B cell (primary cell): Measurements from ENCODE around the gene TCERG1L. TPM values are rescaled to one million over a fixed set of nuclear protein-coding genes. Genes with fewer than 3 reads are reported as not detected.

Experiments used
- ATAC-seq: fragments of 200-7000 bp; cut with Tn5 transposase; one replicate; pipeline ENCODE4 v1.10.0; 2021; ENCODE audit warnings: low read depth, mild to moderate bottlenecking, moderate number of reproducible peaks, moderate library complexity
- CTCF ChIA-PET: fragments of 350-600 bp; sonication (Branson Sonifier 250); formaldehyde crosslinking; loops from one replicate; lab custom pipeline; 2021; ENCODE audit warnings: antibody characterized with exemption, inconsistent platforms; lab: Charles Lee
- POLR2A ChIA-PET: fragments of 350-600 bp; sonication (Branson Sonifier 250); formaldehyde crosslinking; loops from one replicate; lab custom pipeline; 2021; ENCODE audit warnings: antibody characterized with exemption; lab: Charles Lee
- DNase-seq: peaks from one replicate; pipeline ENCODE4 v3.0.0; 2013
- H2AFZ ChIP-seq: 2 replicates; pipeline ENCODE4 v1.6.1; 2012; ENCODE audit warnings: mild to moderate bottlenecking, low read depth, low read length; ENCODE audit not compliant: insufficient read depth, poor library complexity, severe bottlenecking
- H3K27ac ChIP-seq, 2 donors: 1 replicate in 1 of 2; 2 replicates in 1 of 2; pipeline ENCODE4 v1.5.1; 2012 to 2013; ENCODE audit warnings: low read length in 2 of 2, mild to moderate bottlenecking in 2 of 2, moderate library complexity in 1 of 2
- H3K27me3 ChIP-seq, 4 experiments: fragments of 200-600 bp in 1 of 4; sonication (generic) in 1 of 4; replicated peaks in 1 of 4; 1 replicate in 2 of 4; 2 replicates in 2 of 4; pipeline versions ENCODE4 v1.6.1 to v1.7.0; 2013 to 2016; ENCODE audit warnings: low read length in 3 of 4, mild to moderate bottlenecking in 2 of 4, mixed read lengths in 1 of 4, moderate library complexity in 1 of 4; ENCODE audit not compliant: insufficient read depth in 4 of 4, control insufficient read depth in 3 of 4; ENCODE audit errors: control extremely low read depth in 1 of 4
- H3K36me3 ChIP-seq, 2 experiments: replicated peaks in 1 of 2; 1 replicate in 1 of 2; 2 replicates in 1 of 2; pipeline versions ENCODE4 v1.6.1 to v1.7.1; 2013; ENCODE audit warnings: low read length in 1 of 2; ENCODE audit not compliant: insufficient read depth in 2 of 2, control insufficient read depth in 1 of 2; ENCODE audit errors: control extremely low read depth in 1 of 2, extremely low read depth in 1 of 2
- H3K4me1 ChIP-seq, 2 donors: fragments of 200-600 bp in 1 of 2; sonication (generic) in 1 of 2; 1 replicate in 1 of 2; 2 replicates in 1 of 2; pipeline versions ENCODE4 v1.5.1 to v1.6.1; 2013 to 2017; ENCODE audit warnings: low read length in 2 of 2; ENCODE audit not compliant: control insufficient read depth in 2 of 2, insufficient read depth in 2 of 2
- H3K4me2 ChIP-seq: replicated peaks from 2 replicates; pipeline ENCODE3; 2012; ENCODE audit warnings: mild to moderate bottlenecking, low read depth, low read length; ENCODE audit not compliant: poor library complexity, severe bottlenecking
- H3K4me3 ChIP-seq, 5 experiments: fragments of 200-600 bp in 1 of 5; sonication (generic) in 1 of 5; 1 replicate in 3 of 5; 2 replicates in 2 of 5; pipeline versions ENCODE4 v1.5.1 to v1.7.0; 2011 to 2016; ENCODE audit warnings: low read length in 4 of 5, mild to moderate bottlenecking in 4 of 5, low read depth in 2 of 5, control low read depth in 1 of 5, moderate library complexity in 1 of 5; ENCODE audit not compliant: insufficient read depth in 1 of 5; ENCODE audit errors: control extremely low read depth in 1 of 5, extremely low read depth in 1 of 5
- H3K79me2 ChIP-seq: fragments of 200-600 bp; sonication (generic); one replicate; pipeline ENCODE4 v1.6.0; 2016; ENCODE audit warnings: low read length; ENCODE audit not compliant: control insufficient read depth, insufficient read depth
- H3K9ac ChIP-seq: fragments of 200-600 bp; sonication (generic); 2 replicates; pipeline ENCODE4 v1.6.1; 2017; ENCODE audit warnings: mild to moderate bottlenecking, low read length, moderate library complexity
- H3K9me3 ChIP-seq, 3 donors: one replicate each; pipeline versions ENCODE4 v1.6.1 to v1.7.1; 2013; ENCODE audit warnings: low read length in 2 of 3; ENCODE audit not compliant: control insufficient read depth in 2 of 3, insufficient read depth in 1 of 3; ENCODE audit errors: control extremely low read depth in 1 of 3
- H4K20me1 ChIP-seq: 2 replicates; pipeline ENCODE4 v1.6.0; 2012; ENCODE audit warnings: mild to moderate bottlenecking, low read length; ENCODE audit not compliant: insufficient read depth, control insufficient read depth, poor library complexity, severe bottlenecking
- H3K27ac Mint-ChIP-seq: one replicate; pipeline ENCODE4 v1.8.0; 2021; ENCODE audit warnings: mixed read lengths
- H3K27me3 Mint-ChIP-seq: one replicate; pipeline ENCODE4 v1.8.0; 2021; ENCODE audit warnings: mixed read lengths
- H3K4me1 Mint-ChIP-seq: one replicate; pipeline ENCODE4 v1.8.0; 2021; ENCODE audit warnings: mixed read lengths
- H3K4me3 Mint-ChIP-seq: one replicate; pipeline ENCODE4 v1.8.0; 2021; ENCODE audit warnings: mixed read lengths
- H3K9me3 Mint-ChIP-seq: one replicate; pipeline ENCODE4 v1.8.0; 2022; ENCODE audit warnings: mixed read lengths; ENCODE audit not compliant: insufficient read depth
- EZH2 ChIP-seq: IDR thresholded peaks from 2 replicates; pipeline ENCODE4 v1.6.1; 2012; ENCODE audit warnings: borderline replicate concordance, low read depth, mild to moderate bottlenecking, moderate library complexity, low read length; ENCODE audit not compliant: insufficient read depth, poor library complexity, severe bottlenecking
- WGBS: methylation state at CpG from one replicate; pipeline ENCODE4 v1.1.5; 2013; ENCODE audit warnings: missing lambda C conversion rate; ENCODE audit not compliant: insufficient coverage; 5-methylcytosine and 5-hydroxymethylcytosine counted together
- intact Hi-C: fragments of 100-400 bp; cut with micrococcal nuclease; formaldehyde crosslinking; loops from one replicate; pipeline ENCODE4 v1.10.0; 2022
- polyA plus RNA-seq: library from polyadenylated mRNA; depleted of rRNA; stranded (reverse); fragments of >200 nt; gene quantifications from 2 replicates; pipeline ENCODE4 v1.2.3, GENCODE V29; 2012
- total RNA-seq, 2 donors: library from RNA; stranded (reverse); fragments of 120-200 nt in 1 of 2; gene quantifications; 1 replicate in 1 of 2; 2 replicates in 1 of 2; pipeline versions ENCODE4 v1.2.3 to v1.2.4, GENCODE V29; 2013 to 2022
- TF ChIP-seq, protein P1 (sequence below): fragments of 200-600 bp; IDR thresholded peaks from one replicate; pipeline ENCODE4 v1.8.0; 2022; ENCODE audit warnings: antibody characterized with exemption, mild to moderate bottlenecking

Gene TCERG1L
- total and polyA plus RNA-seq, 2 donors (not counting 1 experiment from before 2014, with no cell fraction given): 0.10 TPM; not detected in 1

DNA sequence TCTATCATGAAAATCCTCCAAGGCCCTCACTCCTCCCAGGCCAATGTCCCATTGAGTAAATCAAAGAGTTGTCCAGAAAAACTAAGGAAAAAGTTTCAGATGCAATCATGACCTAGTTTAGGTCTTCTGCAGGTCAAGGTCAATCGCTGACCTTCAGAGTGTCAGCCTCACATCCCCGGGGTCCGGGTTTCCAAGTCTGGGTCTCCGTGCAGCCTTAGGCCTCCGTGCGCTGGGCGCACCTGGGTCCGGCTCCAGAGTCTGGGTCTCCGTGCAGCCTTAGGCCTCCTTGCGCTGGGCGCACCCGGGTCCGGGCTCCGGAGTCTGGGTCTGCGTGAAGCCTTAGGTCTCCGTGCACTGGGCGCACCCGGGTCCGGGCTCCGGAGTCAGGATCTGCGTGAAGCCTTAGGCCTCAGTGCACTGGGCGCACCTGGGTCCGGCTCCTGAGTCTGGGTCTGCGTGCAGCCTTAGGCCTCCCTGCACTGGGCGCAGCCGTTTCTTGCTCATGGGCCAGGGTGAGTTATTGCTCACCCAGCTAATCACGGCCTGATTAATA, 236.2 kb downstream of the TCERG1L start:
- peaks cover 0 to 19% (median 0%) of the 10 kb centered on the region in 3 donors for H3K9me3 ChIP-seq
- Mint-ChIP-seq H3K27ac (no peak overlapping the region), H3K4me3 (no peak overlapping the region), H3K27me3 (no peaks in the 10 kb centered on the region), H3K9me3 (no peaks in the 10 kb centered on the region), H3K4me1 (no peaks in the 10 kb centered on the region)
- TF ChIP-seq, protein P1, sequence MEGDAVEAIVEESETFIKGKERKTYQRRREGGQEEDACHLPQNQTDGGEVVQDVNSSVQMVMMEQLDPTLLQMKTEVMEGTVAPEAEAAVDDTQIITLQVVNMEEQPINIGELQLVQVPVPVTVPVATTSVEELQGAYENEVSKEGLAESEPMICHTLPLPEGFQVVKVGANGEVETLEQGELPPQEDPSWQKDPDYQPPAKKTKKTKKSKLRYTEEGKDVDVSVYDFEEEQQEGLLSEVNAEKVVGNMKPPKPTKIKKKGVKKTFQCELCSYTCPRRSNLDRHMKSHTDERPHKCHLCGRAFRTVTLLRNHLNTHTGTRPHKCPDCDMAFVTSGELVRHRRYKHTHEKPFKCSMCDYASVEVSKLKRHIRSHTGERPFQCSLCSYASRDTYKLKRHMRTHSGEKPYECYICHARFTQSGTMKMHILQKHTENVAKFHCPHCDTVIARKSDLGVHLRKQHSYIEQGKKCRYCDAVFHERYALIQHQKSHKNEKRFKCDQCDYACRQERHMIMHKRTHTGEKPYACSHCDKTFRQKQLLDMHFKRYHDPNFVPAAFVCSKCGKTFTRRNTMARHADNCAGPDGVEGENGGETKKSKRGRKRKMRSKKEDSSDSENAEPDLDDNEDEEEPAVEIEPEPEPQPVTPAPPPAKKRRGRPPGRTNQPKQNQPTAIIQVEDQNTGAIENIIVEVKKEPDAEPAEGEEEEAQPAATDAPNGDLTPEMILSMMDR: no peak
- no peak for TF ChIP-seq EZH2
- H3K4me1 ChIP-seq: no peaks in the 10 kb centered on the region
- no peaks in the 10 kb centered on the region for H3K27me3 ChIP-seq
- no peak for ATAC-seq
- intact Hi-C loops: no loop called here
- no peak overlapping the region for H3K9ac ChIP-seq
- H3K4me2 ChIP-seq: no peak overlapping the region
- H4K20me1 ChIP-seq: no peaks in the 10 kb centered on the region
- no peak overlapping the region for H2AFZ ChIP-seq
- CTCF ChIA-PET: no interaction called here
- H3K36me3 ChIP-seq: no peaks in the 10 kb centered on the region
- POLR2A ChIA-PET: no interaction called here
- no peak for DNase-seq
- H3K27ac ChIP-seq: no peak overlapping the region
- no peaks in the 10 kb centered on the region for H3K79me2 ChIP-seq
- 94% methylated on average over 27 of the region's 27 CpGs for WGBS
- H3K4me3 ChIP-seq: no peak overlapping the region

- POLR2A ChIA-PET: no interaction called here
- Histone ChIP-seq H3K9ac (no peak overlapping the region), H3K4me1 (no peaks in the 10 kb centered on the region), H3K79me2 (no peaks in the 10 kb centered on the region), H3K9me3 (peaks cover 0 to 19% (median 0%) of the 10 kb centered on the region in 3 donors), H3K4me2 (no peak overlapping the region), H3K36me3 (no peaks in the 10 kb centered on the region), H3K4me3 (no peak overlapping the region), H4K20me1 (no peaks in the 10 kb centered on the region), H2AFZ (no peak overlapping the region), H3K27ac (no peak overlapping the region), H3K27me3 (no peaks in the 10 kb centered on the region)
- Mint-ChIP-seq H3K9me3 (no peaks in the 10 kb centered on the region), H3K27ac (no peak overlapping the region), H3K4me3 (no peak overlapping the region), H3K27me3 (no peaks in the 10 kb centered on the region), H3K4me1 (no peaks in the 10 kb centered on the region)
- DNase-seq (no peak), ATAC-seq (no peak)
- intact Hi-C loops: no loop called here
- TF ChIP-seq EZH2: no peak
- TF ChIP-seq, protein P1: no peak
- CTCF ChIA-PET: no interaction called here
- WGBS: 87% methylated on average over 7 of the region's 8 CpGs
Measured at GRCh38 chr10:131074682-131075081, 236.8 kb downstream of the TCERG1L start.
